HG03575 (cell line): Measurements from ENCODE around the gene CYBB.
A peak's percentile ranks its signal among the peaks of the same experiment; 100 is the strongest.

Experiments used
- ATAC-seq: cut with Tn5 transposase; IDR thresholded peaks from one replicate; pipeline ENCODE4 v1.9.1; 2021; ENCODE audit not compliant: unreplicated experiment, insufficient number of reproducible peaks, low FRiP score; ENCODE audit errors: extremely low read depth

CYBB gene

DNA sequence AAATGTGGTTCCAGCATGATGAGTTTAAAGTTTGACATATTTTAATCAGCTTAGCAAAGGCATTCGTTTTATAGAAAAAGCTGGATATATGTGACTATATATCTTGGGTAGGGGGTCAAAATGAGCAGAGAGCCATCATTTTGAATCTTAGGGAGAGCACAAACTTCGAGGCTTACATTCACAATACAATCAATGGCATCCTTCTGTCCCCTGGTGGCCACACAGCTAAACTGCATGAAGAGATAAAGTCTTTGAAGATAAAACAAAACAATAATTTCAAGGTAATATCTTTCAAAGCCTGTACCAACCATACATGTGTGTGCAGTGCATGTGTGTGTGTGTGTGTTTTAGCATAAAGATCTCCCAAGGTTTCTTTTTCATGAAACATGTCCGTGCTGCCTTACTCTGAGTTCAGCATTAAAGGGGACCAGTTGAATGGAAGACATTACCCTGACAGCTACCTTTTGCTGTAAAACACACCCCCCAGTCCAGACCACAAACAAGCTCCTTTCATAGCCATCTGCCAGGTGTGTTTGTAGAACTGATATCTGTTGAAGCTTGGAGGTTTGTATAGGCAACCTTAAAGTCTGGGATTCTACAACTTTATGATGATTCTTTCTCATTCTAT lies 45.5 kb downstream of the CYBB start:
- no peak for ATAC-seq

DNA sequence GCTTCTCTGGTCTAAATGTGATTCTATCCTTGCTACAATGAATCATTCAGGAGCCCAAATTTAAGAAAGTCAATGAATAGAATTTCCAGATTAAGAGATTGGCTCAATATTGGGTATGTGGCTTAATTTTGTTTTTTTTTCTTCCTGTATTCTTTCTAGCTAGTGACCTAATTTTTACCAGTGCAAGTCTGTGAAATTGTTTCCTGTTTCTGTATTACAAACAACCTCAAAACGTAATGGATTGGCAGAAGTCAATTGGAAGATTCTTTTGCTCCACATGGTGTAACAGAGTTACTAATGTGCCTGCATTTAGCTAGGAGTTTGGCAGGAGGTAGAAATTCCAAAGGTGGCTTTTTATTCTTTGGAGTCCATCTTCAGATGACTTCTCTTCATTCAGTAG lies 49.9 kb downstream of the CYBB start:
- ATAC-seq, result no peak

DNA sequence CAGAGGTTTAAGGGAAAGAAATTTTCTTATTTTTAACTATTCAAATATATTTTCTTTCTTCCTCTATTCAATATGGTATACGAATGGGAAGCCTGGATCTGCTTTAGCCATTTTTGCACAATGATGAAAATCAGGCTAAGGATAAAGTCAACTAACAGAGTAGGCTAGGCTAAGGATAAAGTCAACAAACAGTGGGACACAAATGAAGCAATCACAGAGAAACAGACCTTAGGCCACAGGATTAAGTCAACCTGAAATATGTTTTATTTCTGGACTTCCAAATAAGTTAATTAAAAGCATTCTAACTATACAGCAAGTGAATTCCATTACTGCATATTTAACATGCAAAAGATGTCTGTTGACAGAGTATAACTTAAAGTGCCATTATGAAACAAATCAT lies 50.5 kb downstream of the CYBB start:
- no peak for ATAC-seq

DNA sequence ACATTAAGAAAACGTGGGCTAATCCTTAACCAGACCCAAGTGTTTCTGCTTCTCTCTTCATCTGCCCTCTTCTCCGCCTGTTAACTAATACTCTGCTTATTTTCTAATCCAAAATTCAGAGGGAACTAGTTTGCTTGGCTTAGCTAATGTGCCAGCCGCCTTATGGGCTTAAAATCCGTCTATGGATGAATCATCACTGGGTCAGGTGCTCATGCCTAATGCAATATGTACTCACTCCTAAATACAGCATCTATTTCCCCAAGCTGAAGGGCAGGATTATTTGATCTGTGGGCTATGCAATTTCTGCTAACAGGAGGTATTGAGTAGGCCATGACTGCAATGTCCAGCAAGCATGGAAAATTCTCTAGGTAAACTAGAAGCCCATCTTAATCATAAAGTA lies 55.1 kb downstream of the CYBB start:
- no peak for ATAC-seq

DNA sequence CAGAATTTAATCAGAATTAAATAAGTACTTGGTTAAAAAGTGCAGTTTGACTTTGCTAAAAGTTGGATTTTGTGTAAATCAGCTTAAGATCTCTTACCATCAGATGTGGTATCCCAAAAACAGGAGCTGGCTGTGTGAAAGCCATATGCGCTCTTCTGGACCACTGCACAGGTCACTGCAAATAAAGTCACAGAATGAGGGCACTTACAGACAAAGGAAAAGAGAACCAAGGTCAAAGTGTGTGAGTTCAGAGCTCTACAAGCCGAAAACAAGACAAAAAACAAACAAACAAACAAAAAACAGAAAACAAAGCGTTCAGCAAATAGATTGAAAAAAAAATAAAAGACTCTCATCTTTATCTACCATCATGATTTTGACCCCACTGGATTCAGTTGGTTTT lies 61.1 kb downstream of the CYBB start:
- ATAC-seq, result no peak

DNA sequence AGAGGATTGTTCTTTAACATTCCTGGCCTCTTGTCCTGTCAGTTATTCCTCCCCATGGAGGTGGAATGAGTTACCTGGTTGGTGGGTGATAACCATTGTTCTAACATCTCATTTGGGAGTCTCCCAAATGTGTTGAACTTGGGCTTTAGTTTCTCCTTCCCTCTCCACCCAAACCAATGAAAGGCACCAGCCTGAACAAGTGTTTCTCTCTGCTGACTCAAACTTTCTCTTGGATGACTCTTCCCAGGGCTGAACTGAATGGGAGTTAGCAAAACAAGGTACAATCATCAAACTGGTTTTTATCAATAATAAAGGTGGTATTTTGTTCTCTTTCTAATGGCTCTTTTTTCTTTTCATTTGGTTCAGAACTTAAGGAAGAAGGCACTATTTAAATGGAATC lies 64.8 kb downstream of the CYBB start:
- no peak for ATAC-seq

DNA sequence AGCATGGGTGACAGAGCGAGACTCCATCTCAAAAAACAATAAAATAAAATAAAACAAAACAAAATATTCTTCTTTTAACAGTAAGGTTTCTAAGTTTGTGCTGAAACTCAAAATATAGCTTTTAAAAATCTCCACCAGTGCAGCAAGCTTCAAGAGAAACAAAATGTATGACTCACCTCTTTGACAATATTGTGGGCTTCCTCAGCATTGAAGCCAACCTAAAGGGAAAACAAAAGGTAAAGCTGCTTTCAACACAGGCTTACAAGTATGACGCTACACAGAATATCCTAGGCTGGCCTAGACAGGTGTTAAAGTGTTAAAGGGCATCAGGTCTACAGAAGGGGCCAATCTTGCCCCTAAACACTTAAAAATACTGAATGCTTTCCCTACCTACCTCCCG lies 66.3 kb downstream of the CYBB start:
- ATAC-seq, result no peak

DNA sequence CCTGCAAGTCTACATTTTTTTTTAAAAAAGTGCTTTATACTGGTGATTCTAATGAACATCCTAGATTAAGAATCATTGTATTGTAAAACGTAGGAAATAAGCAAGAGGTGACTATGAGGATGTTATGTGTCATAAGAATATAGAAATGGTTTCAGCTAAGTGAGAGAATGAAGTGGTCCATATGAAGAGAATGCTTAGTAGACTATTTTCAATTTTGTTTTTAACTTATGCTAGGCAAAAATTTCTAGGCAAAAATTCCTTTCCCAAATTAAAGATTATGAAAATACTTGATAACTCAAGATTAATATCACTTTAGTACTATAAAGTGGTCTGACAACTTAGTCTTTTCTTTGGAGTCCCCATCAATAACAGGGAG lies 66.7 kb downstream of the CYBB start:
- ATAC-seq, result no peak

DNA sequence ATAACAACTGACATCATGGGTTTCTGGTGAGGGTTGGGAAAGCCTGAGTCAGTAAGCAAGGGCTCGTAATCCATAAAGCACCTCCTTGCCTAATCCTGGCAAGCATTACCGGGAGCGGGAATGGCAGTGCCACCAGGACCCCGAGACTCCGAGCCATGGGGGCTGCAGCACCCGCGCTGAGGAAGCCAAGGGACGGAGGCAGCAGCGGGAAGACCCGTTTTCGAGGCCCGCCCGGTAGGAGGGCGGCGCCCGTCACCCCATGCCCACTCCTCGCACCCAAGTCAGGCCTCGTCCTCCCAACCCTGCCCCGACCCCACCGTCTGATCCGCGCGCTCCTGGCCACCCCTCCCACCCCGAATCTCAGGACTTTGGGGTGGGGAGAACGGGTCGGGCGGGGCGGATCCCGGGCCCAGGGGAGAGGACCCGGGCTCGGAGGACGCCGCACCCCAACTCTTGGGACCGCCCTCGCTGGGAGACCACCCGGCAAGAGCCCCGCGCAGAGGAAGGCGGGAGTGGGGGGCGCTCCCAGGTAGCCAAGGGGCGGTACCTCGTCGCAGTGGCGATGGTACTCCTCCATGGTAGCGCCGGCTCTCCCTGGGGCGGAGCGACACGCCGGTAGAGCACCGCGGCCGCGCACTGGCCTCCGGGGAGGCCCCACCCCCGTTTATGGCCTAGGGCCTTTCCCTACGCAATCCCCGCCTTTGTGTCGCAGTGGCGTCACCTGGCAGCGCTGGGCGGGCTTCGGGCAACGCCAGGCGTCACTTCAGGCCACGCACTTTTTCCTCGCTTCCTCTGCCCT lies 67.3 kb downstream of the CYBB start, which contains the start of gene DYNLT3:
Gene DYNLT3, minus strand, starts transcription at position 638 of the 799 bp plus-strand sequence. Its CDS starts 61 bp downstream, at position 577.
- ATAC-seq, result peak; percentile 91

DNA sequence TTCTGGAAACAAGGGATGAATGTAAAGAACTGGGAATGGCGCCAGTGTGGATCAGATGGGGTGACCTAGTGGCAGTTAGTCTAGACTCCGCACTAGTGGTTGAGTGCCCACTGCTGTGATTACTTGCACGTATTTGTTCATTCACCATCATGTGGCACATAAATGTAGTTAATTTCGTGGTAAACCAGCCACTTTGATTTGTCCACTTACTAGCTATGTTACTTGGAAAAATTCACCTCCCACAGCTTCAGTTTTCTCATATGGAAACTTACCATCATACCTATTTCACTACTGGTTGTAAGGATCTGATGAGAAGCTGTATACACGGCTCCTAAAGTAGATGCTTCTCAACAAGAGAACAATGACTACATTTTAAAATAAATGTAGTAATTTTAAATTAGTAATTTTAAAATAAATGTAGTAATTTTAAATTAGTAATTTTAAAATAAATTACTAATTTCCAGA lies 67.9 kb downstream of the CYBB start:
- ATAC-seq, result no peak

DNA sequence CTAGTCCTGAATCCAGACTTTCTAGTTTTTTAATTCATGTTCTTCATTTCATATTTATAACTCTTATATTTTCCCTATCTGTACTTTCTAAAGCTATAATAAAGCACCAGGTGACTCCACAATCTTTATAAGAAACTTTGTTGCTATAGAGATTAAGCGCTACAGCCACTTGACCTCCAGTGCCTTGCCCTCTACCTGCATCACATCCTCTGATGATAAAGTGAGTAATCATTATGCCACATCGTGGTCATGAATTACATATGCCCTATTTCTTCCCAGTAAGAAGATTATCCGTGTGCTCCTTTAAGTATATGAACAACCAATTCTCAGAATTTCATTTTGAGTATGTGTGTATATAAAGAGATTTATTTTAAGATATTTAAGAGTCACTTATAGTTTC lies 74.3 kb downstream of the CYBB start:
- no peak for ATAC-seq

DNA sequence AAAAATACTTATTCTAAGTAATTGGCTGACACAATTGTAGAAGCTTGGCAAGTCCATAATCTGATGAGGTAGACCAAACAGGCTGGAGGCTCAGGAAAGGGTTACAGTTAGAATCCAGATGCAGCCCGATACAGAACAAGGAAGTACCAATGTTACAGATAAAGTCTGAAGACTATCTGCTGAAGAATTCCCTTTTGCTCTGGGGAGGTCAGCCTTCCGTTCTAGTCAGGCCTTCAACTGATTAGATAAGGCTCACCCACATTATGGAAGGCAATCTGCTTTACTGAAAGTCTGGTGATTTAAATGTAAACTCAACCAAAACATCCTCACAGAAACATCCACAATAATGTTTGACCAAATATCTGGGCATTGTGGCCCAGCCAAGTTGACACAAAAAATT lies 74.9 kb downstream of the CYBB start:
- no peak for ATAC-seq

DNA sequence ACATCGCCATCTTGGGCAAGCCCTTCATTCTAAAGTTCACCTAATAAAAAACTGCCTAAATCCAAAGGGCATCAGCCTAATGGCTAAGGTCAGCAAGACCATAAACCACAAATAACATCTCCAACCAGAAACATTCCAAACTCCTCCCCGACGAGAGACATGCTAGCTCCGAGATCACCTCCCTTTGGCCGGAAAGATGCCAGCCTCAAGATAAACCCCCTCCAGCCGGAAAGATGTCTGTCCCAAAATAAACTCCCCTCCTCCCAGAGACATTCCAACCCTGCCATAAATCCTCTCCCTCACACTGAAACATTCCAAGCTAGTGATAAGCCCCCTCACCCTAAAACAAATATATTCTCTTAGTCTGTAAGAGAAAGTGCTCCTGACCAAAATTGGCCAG lies 80.9 kb downstream of the CYBB start:
- no peak for ATAC-seq

DNA sequence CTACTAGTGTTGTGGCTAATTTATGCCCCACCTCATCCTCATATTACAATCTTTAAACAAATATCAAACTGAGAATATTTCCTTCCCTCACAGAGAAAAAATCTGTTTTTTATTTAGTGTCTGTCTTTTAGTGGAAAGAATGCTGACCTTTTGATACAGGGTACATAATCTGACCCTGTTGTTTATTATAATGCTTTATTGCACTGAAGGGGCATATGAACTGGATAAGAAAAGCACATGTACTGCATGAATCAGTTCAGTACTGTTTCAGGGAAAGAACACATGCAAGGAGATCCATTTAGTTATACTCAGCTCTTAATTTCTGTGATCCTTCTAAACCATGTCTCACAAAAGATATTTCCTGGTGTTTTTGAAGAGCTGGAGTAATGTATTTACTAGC lies 83.0 kb downstream of the CYBB start:
- ATAC-seq, result no peak
